ENCODE measurements around the gene CHRNA1.

DNA sequence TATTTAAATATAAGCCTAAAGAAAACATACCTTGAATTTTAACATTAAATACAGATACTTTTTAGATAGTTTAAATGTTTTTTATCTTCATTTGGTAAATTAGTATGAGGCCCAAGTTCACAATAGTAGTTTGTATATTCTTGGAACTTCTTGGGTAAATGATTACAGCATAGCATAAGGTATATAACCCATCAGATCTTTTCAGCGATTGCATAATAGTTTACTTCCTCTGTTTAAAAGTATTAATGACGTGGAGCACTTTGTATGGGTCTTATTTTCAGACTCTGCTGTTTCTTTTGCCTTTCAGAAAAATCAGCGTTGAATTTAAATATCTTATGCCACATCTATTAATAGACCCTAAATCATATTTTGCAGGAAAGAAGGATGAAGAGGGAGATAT is 60.2 kb downstream of the CHRNA1 start:
- TF ChIP-seq, protein P1, sequence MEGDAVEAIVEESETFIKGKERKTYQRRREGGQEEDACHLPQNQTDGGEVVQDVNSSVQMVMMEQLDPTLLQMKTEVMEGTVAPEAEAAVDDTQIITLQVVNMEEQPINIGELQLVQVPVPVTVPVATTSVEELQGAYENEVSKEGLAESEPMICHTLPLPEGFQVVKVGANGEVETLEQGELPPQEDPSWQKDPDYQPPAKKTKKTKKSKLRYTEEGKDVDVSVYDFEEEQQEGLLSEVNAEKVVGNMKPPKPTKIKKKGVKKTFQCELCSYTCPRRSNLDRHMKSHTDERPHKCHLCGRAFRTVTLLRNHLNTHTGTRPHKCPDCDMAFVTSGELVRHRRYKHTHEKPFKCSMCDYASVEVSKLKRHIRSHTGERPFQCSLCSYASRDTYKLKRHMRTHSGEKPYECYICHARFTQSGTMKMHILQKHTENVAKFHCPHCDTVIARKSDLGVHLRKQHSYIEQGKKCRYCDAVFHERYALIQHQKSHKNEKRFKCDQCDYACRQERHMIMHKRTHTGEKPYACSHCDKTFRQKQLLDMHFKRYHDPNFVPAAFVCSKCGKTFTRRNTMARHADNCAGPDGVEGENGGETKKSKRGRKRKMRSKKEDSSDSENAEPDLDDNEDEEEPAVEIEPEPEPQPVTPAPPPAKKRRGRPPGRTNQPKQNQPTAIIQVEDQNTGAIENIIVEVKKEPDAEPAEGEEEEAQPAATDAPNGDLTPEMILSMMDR (conservative IDR thresholded peaks at IDR 0.05; ENCODE audit: low read depth, low read length): no peak
- no peak for TF ChIP-seq EZH2 (IDR thresholded peaks at IDR 0.05; ENCODE audit: low read length, unreplicated experiment)

Measured in PC-3 (cell line).